ENCODE results near the gene CRISPLD2. TPM values are rescaled to one million over a fixed set of nuclear protein-coding genes. Genes with fewer than 3 reads are reported as not detected.

CRISPLD2 gene
- total RNA-seq, 2 experiments from 2014 or later = 2.0 to 2.6 TPM

GRCh38 chr16:84924331-84925091 lies 104.7 kb downstream of the CRISPLD2 start:
- Histone ChIP-seq H3K36me3 (ENCODE audit: insufficient read depth, low read length) (no peaks in the 10 kb centered on the region), H3K4me3 (ENCODE audit: low read length) (no peak overlapping the region), H3K9me3 (ENCODE audit: control insufficient read depth in 1 of 2, insufficient read depth in 1 of 2, low read length in 2 of 2) (no peaks in the 10 kb centered on the region), H3K4me1 (ENCODE audit: insufficient read depth, low read length) (no peaks in the 10 kb centered on the region), H3K27me3 (ENCODE audit: control insufficient read depth in 1 of 2, insufficient read depth in 2 of 2, low read length in 2 of 2) (no peaks in the 10 kb centered on the region), H3K27ac (ENCODE audit: low read depth in 1 of 2, low read length in 2 of 2) (no peak overlapping the region)
- POLR2A ChIA-PET = no interaction called here
- peaks cover 5% of the 10 kb centered on the region for H3K27me3 Mint-ChIP-seq
- no peaks in the 10 kb centered on the region for H3K9me3 Mint-ChIP-seq
- intact Hi-C loops (cut with DNase I, micrococcal nuclease) = loop anchor here (1.0 to 5.0 kb wide), 3 partner anchors 46 to 163 kb away; no protein-coding TSS in a partner anchor
- ATAC-seq (ENCODE audit: poor library complexity) (no peak), DNase-seq (no peak)
- no peak overlapping the region for H3K27ac Mint-ChIP-seq
- H3K36me3 Mint-ChIP-seq (ENCODE audit: low read depth) = no peaks in the 10 kb centered on the region
- no peak for TF ChIP-seq CTCF (IDR thresholded peaks at IDR 0.05)
- H3K4me1 Mint-ChIP-seq (ENCODE audit: low read depth) = no peaks in the 10 kb centered on the region
- CTCF ChIA-PET = interaction anchor here (1.5 to 1.8 kb wide), 2 partner anchors 27 to 162 kb away, joined by 4 to 5 read pairs; no protein-coding TSS in a partner anchor
- H3K4me3 Mint-ChIP-seq = no peak overlapping the region

- H3K27ac Mint-ChIP-seq = no peak overlapping the region
- H3K36me3 Mint-ChIP-seq (ENCODE audit: low read depth) = no peaks in the 10 kb centered on the region
- TF ChIP-seq CTCF (IDR thresholded peaks at IDR 0.05) = peak; percentile 92
- H3K4me1 Mint-ChIP-seq (ENCODE audit: low read depth) = no peaks in the 10 kb centered on the region
- Histone ChIP-seq H3K4me3 (ENCODE audit: low read length) (no peak overlapping the region), H3K36me3 (ENCODE audit: insufficient read depth, low read length) (no peaks in the 10 kb centered on the region), H3K9me3 (ENCODE audit: control insufficient read depth in 1 of 2, insufficient read depth in 1 of 2, low read length in 2 of 2) (peaks cover 0 to 4% of the 10 kb centered on the region in 2 experiments), H3K27me3 (ENCODE audit: control insufficient read depth in 1 of 2, insufficient read depth in 2 of 2, low read length in 2 of 2) (no peaks in the 10 kb centered on the region), H3K27ac (ENCODE audit: low read depth in 1 of 2, low read length in 2 of 2) (no peak overlapping the region), H3K4me1 (ENCODE audit: insufficient read depth, low read length) (peaks cover 3% of the 10 kb centered on the region)
- intact Hi-C loops (cut with DNase I, micrococcal nuclease) = loop anchor here (1.0 to 5.0 kb wide), 3 partner anchors 45 to 162 kb away; no protein-coding TSS in a partner anchor
- no peak overlapping the region for H3K4me3 Mint-ChIP-seq
- H3K27me3 Mint-ChIP-seq = peaks cover 5% of the 10 kb centered on the region
- ChIA-PET CTCF (interaction anchor here (1.5 to 1.8 kb wide), 2 partner anchors 27 to 162 kb away, joined by 4 to 5 read pairs; no protein-coding TSS in a partner anchor), POLR2A (no interaction called here)
- no peaks in the 10 kb centered on the region for H3K9me3 Mint-ChIP-seq
- ATAC-seq (ENCODE audit: poor library complexity) (peak; percentile 60), DNase-seq (peak; percentile 54 to 82 (median 62))
Measured at GRCh38 chr16:84925092-84925772, 105.4 kb downstream of the CRISPLD2 start.

GRCh38 chr16:84925773-84926372 lies 106.1 kb downstream of the CRISPLD2 start:
- Mint-ChIP-seq H3K36me3 (ENCODE audit: low read depth) (no peaks in the 10 kb centered on the region), H3K27me3 (no peaks in the 10 kb centered on the region), H3K9me3 (no peaks in the 10 kb centered on the region), H3K4me3 (no peak overlapping the region), H3K27ac (no peak overlapping the region), H3K4me1 (ENCODE audit: low read depth) (no peaks in the 10 kb centered on the region)
- Histone ChIP-seq H3K36me3 (ENCODE audit: insufficient read depth, low read length) (no peaks in the 10 kb centered on the region), H3K4me1 (ENCODE audit: insufficient read depth, low read length) (peaks cover 8% of the 10 kb centered on the region), H3K4me3 (ENCODE audit: low read length) (no peak overlapping the region), H3K9me3 (ENCODE audit: control insufficient read depth in 1 of 2, insufficient read depth in 1 of 2, low read length in 2 of 2) (peaks cover 0 to 11% of the 10 kb centered on the region in 2 experiments), H3K27ac (ENCODE audit: low read depth in 1 of 2, low read length in 2 of 2) (no peak overlapping the region), H3K27me3 (ENCODE audit: control insufficient read depth in 1 of 2, insufficient read depth in 2 of 2, low read length in 2 of 2) (no peaks in the 10 kb centered on the region)
- intact Hi-C loops (cut with DNase I, micrococcal nuclease) = loop anchor here (1.0 to 5.0 kb wide), 3 partner anchors 44 to 161 kb away; no protein-coding TSS in a partner anchor
- POLR2A ChIA-PET = no interaction called here
- CTCF ChIA-PET = interaction anchor here (1.8 kb wide), 1 partner anchor 161 kb away, joined by 5 read pairs; no protein-coding TSS in a partner anchor
- DNase-seq (no peak), ATAC-seq (ENCODE audit: poor library complexity) (no peak)
- TF ChIP-seq CTCF (IDR thresholded peaks at IDR 0.05) = no peak
